ENCODE measurements around the gene DAP.

DNA sequence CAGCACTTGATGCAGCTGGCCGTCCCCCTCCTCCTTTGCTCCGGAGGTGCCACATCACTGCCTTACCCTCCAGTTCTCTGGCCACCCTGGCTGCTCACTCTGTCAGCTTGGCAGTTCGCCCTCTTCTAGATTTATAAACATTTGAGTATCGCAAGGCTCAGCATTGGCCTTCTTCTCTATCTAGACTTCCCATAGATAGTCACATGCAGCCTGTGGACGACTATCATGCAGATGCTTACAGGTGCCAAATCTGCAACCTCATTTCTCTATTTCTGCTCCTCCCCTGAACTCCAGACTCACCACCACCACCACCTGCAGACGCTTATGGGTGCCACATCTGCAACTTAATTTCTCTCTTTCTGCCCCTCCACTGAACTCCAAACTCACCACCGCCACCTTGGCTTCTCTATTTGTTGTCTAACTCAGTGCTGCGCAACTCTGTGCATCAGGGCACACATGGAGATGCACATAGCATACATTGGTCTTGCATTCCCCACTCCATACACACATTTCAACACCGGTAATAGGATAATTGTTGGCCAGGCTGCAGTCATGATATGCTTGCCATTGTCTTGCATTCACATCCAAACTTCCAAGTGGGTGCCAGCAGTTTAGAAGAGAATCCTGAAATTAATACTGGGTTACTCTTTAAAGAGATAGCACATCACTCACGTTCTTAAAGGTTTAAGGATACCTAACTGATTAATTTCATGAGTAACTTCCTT, 1.9 kb upstream of the DAP start:
- no peak for TF ChIP-seq CHD4 (IDR thresholded peaks at IDR 0.05; ENCODE audit: borderline replicate concordance)
- TF ChIP-seq PHF8 (IDR thresholded peaks at IDR 0.05; ENCODE audit: borderline replicate concordance, low read depth): no peak
- TF ChIP-seq POLR2A (IDR thresholded peaks at IDR 0.05; ENCODE audit: low read length): no peak
- TF ChIP-seq, protein P1, sequence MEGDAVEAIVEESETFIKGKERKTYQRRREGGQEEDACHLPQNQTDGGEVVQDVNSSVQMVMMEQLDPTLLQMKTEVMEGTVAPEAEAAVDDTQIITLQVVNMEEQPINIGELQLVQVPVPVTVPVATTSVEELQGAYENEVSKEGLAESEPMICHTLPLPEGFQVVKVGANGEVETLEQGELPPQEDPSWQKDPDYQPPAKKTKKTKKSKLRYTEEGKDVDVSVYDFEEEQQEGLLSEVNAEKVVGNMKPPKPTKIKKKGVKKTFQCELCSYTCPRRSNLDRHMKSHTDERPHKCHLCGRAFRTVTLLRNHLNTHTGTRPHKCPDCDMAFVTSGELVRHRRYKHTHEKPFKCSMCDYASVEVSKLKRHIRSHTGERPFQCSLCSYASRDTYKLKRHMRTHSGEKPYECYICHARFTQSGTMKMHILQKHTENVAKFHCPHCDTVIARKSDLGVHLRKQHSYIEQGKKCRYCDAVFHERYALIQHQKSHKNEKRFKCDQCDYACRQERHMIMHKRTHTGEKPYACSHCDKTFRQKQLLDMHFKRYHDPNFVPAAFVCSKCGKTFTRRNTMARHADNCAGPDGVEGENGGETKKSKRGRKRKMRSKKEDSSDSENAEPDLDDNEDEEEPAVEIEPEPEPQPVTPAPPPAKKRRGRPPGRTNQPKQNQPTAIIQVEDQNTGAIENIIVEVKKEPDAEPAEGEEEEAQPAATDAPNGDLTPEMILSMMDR (IDR thresholded peaks at IDR 0.05): no peak

Measured in A549 (cell line).